NCI-H1105 treated with DMSO at 0.1 percent for 48 hours (cell line): ENCODE results near the gene PLCZ1.
"Not testable (repeated sequence)": the region's sequence is repeated elsewhere in the genome, so short reads cannot be mapped to it uniquely, and the experiment has no call there.

Experiments used
- DNase-seq: peaks from one replicate; lab custom pipeline; 2025; lab: John Stamatoyannopoulos, UW

Gene PLCZ1, protein sequence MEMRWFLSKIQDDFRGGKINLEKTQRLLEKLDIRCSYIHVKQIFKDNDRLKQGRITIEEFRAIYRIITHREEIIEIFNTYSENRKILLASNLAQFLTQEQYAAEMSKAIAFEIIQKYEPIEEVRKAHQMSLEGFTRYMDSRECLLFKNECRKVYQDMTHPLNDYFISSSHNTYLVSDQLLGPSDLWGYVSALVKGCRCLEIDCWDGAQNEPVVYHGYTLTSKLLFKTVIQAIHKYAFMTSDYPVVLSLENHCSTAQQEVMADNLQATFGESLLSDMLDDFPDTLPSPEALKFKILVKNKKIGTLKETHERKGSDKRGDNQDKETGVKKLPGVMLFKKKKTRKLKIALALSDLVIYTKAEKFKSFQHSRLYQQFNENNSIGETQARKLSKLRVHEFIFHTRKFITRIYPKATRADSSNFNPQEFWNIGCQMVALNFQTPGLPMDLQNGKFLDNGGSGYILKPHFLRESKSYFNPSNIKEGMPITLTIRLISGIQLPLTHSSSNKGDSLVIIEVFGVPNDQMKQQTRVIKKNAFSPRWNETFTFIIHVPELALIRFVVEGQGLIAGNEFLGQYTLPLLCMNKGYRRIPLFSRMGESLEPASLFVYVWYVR

DNA sequence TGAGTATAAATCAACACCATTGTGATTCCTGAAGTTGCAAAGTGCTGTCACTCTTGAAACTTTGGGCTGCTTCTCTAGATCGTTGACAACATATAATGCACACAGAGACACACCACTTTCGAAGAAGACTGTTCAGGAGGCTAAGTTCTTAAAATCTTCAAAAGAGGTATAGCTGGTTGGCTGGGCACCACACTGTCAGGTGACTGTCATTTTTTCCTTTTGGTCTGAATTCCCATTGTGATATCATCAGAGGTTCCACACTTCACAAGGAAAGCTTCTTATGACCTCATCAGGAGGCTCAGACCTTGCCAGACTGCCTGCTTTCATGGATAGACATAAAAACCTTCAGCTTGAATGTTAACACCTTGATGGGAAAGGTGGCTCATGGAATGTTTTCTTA is at the start of gene PLCZ1, which contains the start of gene CAPZA3:
PLCZ1 (minus strand) TSS at position 194 of the 400 bp plus-strand sequence. CDS start 641 bp downstream, outside the sequence.
CAPZA3 (plus strand) TSS at position 301 of the 400 bp plus-strand sequence. CDS start 150 bp downstream, outside the sequence.
- DNase-seq, result no peak

DNA sequence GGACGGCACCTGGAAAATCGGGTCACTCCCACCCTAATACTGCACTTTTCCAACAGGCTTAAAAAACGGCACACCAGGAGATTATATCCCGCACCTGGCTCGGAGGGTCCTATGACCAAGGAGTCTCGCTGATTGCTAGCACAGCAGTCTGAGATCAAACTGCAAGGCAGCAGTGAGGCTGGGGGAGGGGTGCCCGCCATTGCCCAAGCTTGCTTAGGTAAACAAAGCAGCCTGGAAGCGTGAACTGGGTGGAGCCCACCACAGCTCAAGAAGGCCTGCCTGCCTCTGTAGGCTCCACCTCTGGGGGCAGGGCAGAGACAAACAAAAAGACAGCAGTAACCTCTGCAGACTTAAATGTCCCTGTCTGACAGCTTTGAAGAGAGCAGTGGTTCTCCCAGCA is 47.7 kb upstream of the PLCZ1 start:
- DNase-seq, result not testable (repeated sequence)

DNA sequence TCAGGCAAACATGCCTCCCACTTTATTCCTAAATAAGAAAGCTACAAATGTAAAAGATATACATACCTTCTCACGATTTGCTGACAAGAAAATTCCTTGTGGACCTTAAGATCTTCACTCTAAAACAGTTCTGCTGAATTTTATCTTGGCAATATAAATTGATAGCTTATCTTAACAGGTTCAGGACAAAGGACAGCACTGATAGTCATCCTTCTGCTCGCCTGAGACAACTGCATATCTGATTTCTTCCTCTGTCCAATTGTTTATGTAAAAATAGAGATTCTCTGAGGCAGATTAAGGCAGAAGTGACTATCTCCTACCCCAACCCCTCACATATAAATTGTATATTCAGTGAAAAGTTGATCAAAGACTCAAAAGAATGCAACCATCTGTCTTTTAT is 45.0 kb upstream of the PLCZ1 start:
- no peak for DNase-seq

- not testable (repeated sequence) for DNase-seq
Measured at GRCh38 chr12:18766479-18766878, 28.7 kb upstream of the PLCZ1 start.

GRCh38 chr12:18755341-18755740 is 17.5 kb upstream of the PLCZ1 start:
- no peak for DNase-seq

- DNase-seq, result no peak
Measured at GRCh38 chr12:18754124-18754707, 16.4 kb upstream of the PLCZ1 start.

DNA sequence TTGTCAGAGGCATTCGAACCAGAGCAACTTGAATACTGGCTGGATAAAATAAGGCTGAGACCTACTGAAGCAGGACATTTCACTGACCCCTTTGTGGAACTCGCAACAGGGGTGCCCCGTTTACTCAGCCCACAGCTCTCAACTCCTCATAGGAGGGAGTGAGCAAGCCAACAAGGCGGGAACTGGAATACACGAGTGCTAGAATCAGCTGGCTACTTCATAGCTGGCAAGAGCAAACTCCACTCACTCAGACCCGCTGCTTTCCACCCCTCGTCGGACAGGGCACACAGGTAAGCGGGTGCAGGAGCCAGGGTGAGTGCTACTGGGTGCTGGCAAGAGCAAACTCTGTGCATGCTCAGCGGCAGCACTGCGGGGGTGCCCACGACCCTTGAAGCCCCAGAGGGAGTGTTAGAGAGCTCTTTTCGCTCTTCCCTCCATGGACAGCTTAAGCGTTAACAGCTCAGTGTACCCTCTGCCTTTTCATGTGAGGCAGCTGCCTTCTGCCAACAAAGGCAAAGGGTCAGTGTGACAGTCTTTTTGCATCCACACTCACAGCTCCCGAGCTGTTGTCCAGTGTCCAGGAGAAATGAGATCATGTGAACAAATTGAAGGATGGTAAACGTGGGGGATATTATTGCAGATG is 15.8 kb upstream of the PLCZ1 start:
- no peak for DNase-seq

GRCh38 chr12:18752947-18753346 is 15.1 kb upstream of the PLCZ1 start:
- no peak for DNase-seq

DNA sequence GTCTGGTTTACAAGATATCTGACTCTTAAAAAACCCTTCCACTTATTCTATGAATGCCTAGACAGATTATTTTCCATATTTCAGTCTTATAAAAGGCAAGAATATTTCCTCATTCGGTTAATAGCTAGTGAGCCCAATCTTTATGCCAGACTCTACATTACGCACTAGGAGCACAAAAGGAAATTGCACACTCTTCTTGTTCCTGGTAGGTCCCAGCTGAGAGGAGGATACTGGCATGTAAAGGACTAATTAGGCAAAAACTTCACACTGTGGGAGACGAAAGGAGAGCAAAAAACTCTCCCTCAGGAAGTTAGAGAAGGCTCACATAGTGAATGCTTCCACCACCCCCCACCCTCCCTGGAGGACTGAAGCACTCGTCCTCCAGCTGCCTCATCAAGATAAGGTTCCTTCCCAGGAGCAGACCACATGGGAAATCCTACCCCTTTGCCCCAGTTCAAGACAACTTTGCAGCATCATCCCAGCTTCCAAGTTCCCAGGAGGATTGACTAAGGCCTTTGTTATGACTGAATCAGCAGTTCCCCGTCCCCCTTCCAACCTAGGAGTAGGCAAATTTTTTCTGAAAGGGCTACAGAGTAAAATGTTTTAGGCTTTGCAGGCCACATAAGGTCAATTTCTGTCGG is 14.6 kb upstream of the PLCZ1 start:
- no peak for DNase-seq

- no peak for DNase-seq
Measured at GRCh38 chr12:18751866-18752265, 14.1 kb upstream of the PLCZ1 start.

- no peak for DNase-seq
Measured at GRCh38 chr12:18750085-18750484, 12.3 kb upstream of the PLCZ1 start.

- no peak for DNase-seq
Measured at GRCh38 chr12:18749386-18749957, 11.7 kb upstream of the PLCZ1 start.

- DNase-seq, result no peak
Measured at GRCh38 chr12:18747895-18748294, 10.1 kb upstream of the PLCZ1 start.

DNA sequence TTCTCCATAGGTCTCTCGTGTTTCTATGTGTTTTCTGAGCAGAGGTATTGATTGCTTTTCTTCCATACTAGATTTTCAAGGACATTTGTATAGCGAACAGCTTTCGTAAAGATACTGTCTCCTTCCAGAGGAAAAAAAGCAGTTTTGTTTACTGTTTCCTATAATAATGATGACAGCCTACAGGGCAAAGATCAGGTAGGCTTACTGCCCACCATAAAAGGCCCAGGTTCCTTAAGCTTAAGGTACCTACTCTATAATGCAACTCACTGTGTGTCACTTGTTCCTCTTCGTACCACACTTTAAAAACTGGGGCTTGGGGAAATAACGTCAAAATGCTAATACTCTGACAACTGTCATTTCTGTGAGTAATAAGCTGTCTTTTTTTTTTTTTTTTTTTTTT is 6.7 kb downstream of the PLCZ1 start:
- no peak for DNase-seq

- no peak for DNase-seq
Measured at GRCh38 chr12:18723752-18724151, 14.1 kb downstream of the PLCZ1 start.

GRCh38 chr12:18721452-18721851 is 16.4 kb downstream of the PLCZ1 start:
- no peak for DNase-seq

GRCh38 chr12:18720690-18721089 is 17.1 kb downstream of the PLCZ1 start:
- no peak for DNase-seq

DNA sequence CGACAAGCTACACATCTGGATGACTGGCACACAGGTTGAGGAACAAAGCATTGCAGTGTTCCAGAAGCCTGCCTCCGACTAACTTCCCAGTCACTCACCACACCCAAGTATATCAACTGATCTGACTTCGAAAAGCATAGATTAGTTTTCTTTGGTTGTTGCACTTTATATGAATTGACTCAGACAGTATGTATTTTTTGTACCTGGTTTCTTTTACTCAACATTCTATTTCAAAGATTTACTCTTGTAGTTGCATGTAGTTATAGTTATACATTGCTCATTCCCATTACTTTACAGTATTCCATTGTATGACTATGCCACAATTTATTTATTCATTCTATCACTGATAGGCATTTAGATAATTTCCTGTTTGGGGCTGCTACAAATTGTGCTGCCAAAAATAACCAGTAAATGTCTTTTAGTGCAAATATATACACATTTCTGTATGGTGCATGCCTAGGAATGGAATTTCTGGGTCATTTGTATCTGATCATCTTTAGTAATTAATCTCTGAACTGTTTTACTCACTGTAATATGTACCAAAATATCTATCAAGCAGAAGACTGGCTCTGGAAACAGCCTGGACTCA is 17.8 kb downstream of the PLCZ1 start:
- no peak for DNase-seq

GRCh38 chr12:18718462-18718861 is 19.4 kb downstream of the PLCZ1 start:
- DNase-seq, result no peak

GRCh38 chr12:18716236-18716635 is 21.6 kb downstream of the PLCZ1 start:
- no peak for DNase-seq

DNA sequence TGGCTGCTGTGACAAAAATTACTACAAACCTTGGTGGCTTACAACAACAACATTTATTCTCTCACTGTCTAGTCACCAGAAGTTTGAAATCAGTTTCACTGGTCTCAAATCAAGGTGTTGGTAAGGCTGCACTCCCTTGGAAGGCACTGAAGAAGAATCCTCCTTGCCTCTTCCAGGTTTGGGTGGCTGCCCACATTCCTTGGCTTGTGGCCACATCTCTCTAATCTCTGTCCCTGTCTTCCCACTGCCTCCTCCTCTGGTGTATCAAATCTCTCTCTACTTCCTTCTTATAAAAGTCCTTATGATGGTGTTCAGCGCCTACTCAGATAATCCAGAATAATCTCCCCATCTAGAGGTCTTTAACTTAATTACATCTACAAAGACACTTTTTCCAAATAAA is 31.0 kb downstream of the PLCZ1 start:
- DNase-seq, result no peak
